ENCODE results near the gene ST6GAL1. TPM values are rescaled to one million over a fixed set of nuclear protein-coding genes. Genes with fewer than 3 reads are reported as not detected.

ST6GAL1 gene
- total and polyA plus RNA-seq, 10 of the 15 experiments (the other 5 are each of a cell fraction or from before 2014, with no cell fraction given), result 74.2 to 248 (median 149) TPM

- TF ChIP-seq ZNF274 (IDR thresholded peaks at IDR 0.05; ENCODE audit: insufficient read depth, insufficient read length) (no peak), MLLT1 (IDR thresholded peaks at IDR 0.05) (peak; percentile 94), NFIC (IDR thresholded peaks at IDR 0.05; ENCODE audit: low read depth, low read length) (no peak), RELA (IDR thresholded peaks at IDR 0.05; ENCODE audit: borderline replicate concordance, partially characterized antibody) (no peak), E2F8 (IDR thresholded peaks at IDR 0.05; ENCODE audit: low read depth, partially characterized antibody) (no peak), MEF2A (IDR thresholded peaks at IDR 0.05; ENCODE audit: insufficient read depth, low read depth, low read length) (0 out of 2 replicates have a peak, but pooled peaks have one; percentile 3), IKZF1 (conservative IDR thresholded peaks at IDR 0.05) (no peak), ZBTB40 (IDR thresholded peaks at IDR 0.05; ENCODE audit: borderline replicate concordance) (no peak), CBX3 (IDR thresholded peaks at IDR 0.05; ENCODE audit: borderline replicate concordance, low read depth) (no peak), NFYB (IDR thresholded peaks at IDR 0.05; ENCODE audit: insufficient read depth, low read depth, low read length) (no peak), ZNF207 (IDR thresholded peaks at IDR 0.05; ENCODE audit: borderline replicate concordance) (no peak), SPI1 (IDR thresholded peaks at IDR 0.05; ENCODE audit: borderline replicate concordance, insufficient read depth, low read depth, low read length) (no peak), WRNIP1 (IDR thresholded peaks at IDR 0.05; ENCODE audit: borderline replicate concordance, low read depth, low read length) (no peak), RUNX3 (IDR thresholded peaks at IDR 0.05; ENCODE audit: low read length) (peak; percentile 73), ZSCAN29 (IDR thresholded peaks at IDR 0.05) (no peak), JUNB (IDR thresholded peaks at IDR 0.05) (no peak), CREB1 (IDR thresholded peaks at IDR 0.05; ENCODE audit: low read depth) (0 out of 2 replicates have a peak, but pooled peaks have one; percentile 32), KLF5 (IDR thresholded peaks at IDR 0.05; ENCODE audit: partially characterized antibody) (no peak), ATF2 (IDR thresholded peaks at IDR 0.05; ENCODE audit: low read length) (0 out of 2 replicates have a peak, but pooled peaks have one; percentile 16)
Observed at GRCh38 chr3:186997473-186997939, 67.2 kb downstream of the ST6GAL1 start (continued).

All from GM12878 (cell line).